Measurements from ENCODE around the gene EIF2B1. TPM values are rescaled to one million over a fixed set of nuclear protein-coding genes. Genes with fewer than 3 reads are reported as not detected.
"Not testable (repeated sequence)": the region's sequence is repeated elsewhere in the genome, so short reads cannot be mapped to it uniquely, and the experiment has no call there.

Gene EIF2B1
- total and polyA plus RNA-seq, 7 donors = 23.1 to 155 (median 102) TPM

- intact Hi-C loops (cut with DNase I) = no loop called here
- Histone ChIP-seq H3K9me3 (no peaks in the 10 kb centered on the region), H3K36me3 (peaks cover 40 to 98% (median 58%) of the 10 kb centered on the region in 4 donors), H3K27ac (peak overlapping the region in 1 of 4 donors; percentile 1), H3K4me3 (no peak overlapping the region), H3K4me1 (peaks cover 0 to 3% (median 0%) of the 10 kb centered on the region in 4 donors), H3K27me3 (no peaks in the 10 kb centered on the region)
- no peak for DNase-seq
- 78 to 89% methylated on average over 4 of the region's 4 CpGs for WGBS, 2 donors
- TF ChIP-seq CTCF (IDR thresholded peaks at IDR 0.05) (no peak), EP300 (IDR thresholded peaks at IDR 0.05) (no peak), POLR2A (IDR thresholded peaks at IDR 0.05) (no peak), POLR2AphosphoS5 (IDR thresholded peaks at IDR 0.05) (no peak)
Measured at GRCh38 chr12:123614531-123614930, 19.0 kb downstream of the EIF2B1 start.

- Histone ChIP-seq H3K4me3 (no peak overlapping the region), H3K27ac (no peak overlapping the region), H3K36me3 (peaks cover 40 to 98% (median 60%) of the 10 kb centered on the region in 4 donors), H3K4me1 (peaks cover 0 to 3% (median 0%) of the 10 kb centered on the region in 4 donors), H3K9me3 (no peaks in the 10 kb centered on the region), H3K27me3 (no peaks in the 10 kb centered on the region)
- no peak for DNase-seq
- no peak for TF ChIP-seq POLR2AphosphoS5 (IDR thresholded peaks at IDR 0.05)
- no peak for TF ChIP-seq EP300 (IDR thresholded peaks at IDR 0.05)
- no peak for TF ChIP-seq POLR2A (IDR thresholded peaks at IDR 0.05)
- no peak for TF ChIP-seq CTCF (IDR thresholded peaks at IDR 0.05)
- intact Hi-C loops (cut with DNase I) = no loop called here
- 95 to 98% methylated on average over 2 of the region's 2 CpGs for WGBS, 2 donors
Measured at GRCh38 chr12:123614110-123614509, 19.4 kb downstream of the EIF2B1 start.

- Histone ChIP-seq H3K4me1 (peaks cover 0 to 8% (median 2%) of the 10 kb centered on the region in 4 donors), H3K36me3 (peaks cover 41 to 75% (median 48%) of the 10 kb centered on the region in 4 donors), H3K4me3 (no peak overlapping the region), H3K27ac (no peak overlapping the region), H3K27me3 (no peaks in the 10 kb centered on the region), H3K9me3 (no peaks in the 10 kb centered on the region)
- WGBS, 2 donors = 45 to 80% methylated on average over 8 of the region's 8 CpGs
- TF ChIP-seq CTCF (IDR thresholded peaks at IDR 0.05) (no peak), EP300 (IDR thresholded peaks at IDR 0.05) (no peak), POLR2A (IDR thresholded peaks at IDR 0.05) (no peak), POLR2AphosphoS5 (IDR thresholded peaks at IDR 0.05) (no peak)
- intact Hi-C loops (cut with DNase I) = loop anchor here (10.0 kb wide), 1 partner anchor 1083 kb away; the partner anchor contains the start of genes KNTC1 and RSRC2
- DNase-seq = no peak
Measured at GRCh38 chr12:123608182-123608581, 25.3 kb downstream of the EIF2B1 start.

- intact Hi-C loops (cut with DNase I) = loop anchor here (10.0 kb wide), 1 partner anchor 1083 kb away; the partner anchor contains the start of genes KNTC1 and RSRC2
- 89 to 91% methylated on average over 4 of the region's 4 CpGs for WGBS, 2 donors
- no peak overlapping the region for H3K4me3 ChIP-seq
- no peak for DNase-seq
- H3K27me3 ChIP-seq = no peaks in the 10 kb centered on the region
- H3K9me3 ChIP-seq = no peaks in the 10 kb centered on the region
- H3K27ac ChIP-seq = no peak overlapping the region
- H3K4me1 ChIP-seq = peaks cover 0 to 12% (median 7%) of the 10 kb centered on the region in 4 donors
- TF ChIP-seq EP300 (IDR thresholded peaks at IDR 0.05) (no peak), POLR2AphosphoS5 (IDR thresholded peaks at IDR 0.05) (no peak), POLR2A (IDR thresholded peaks at IDR 0.05) (no peak), CTCF (IDR thresholded peaks at IDR 0.05) (no peak)
- H3K36me3 ChIP-seq = peaks cover 38 to 71% (median 46%) of the 10 kb centered on the region in 4 donors
Measured at GRCh38 chr12:123607756-123608155, 25.7 kb downstream of the EIF2B1 start.

- H3K4me1 ChIP-seq = peaks cover 0 to 25% (median 20%) of the 10 kb centered on the region in 4 donors
- H3K27me3 ChIP-seq, H3K9me3 ChIP-seq, H3K4me3 ChIP-seq, H3K27ac ChIP-seq, DNase-seq: not testable (repeated sequence)
- intact Hi-C loops (cut with DNase I) = loop anchor here (10.0 kb wide), 1 partner anchor 1079 kb away; the partner anchor contains the start of genes KNTC1 and RSRC2
- WGBS, 2 donors = 86 to 93% methylated on average over 11 of the region's 11 CpGs
- H3K36me3 ChIP-seq = peaks cover 15 to 34% (median 18%) of the 10 kb centered on the region in 4 donors
Measured at GRCh38 chr12:123603495-123603894, 30.0 kb downstream of the EIF2B1 start.

All from sigmoid colon (tissue), 7 donors.